Measurements from ENCODE around the gene DLL4. TPM values are rescaled to one million over a fixed set of nuclear protein-coding genes. Genes with fewer than 3 reads are reported as not detected.

Gene DLL4
- total and polyA plus RNA-seq, 10 of the 15 experiments (the other 5 are each of a cell fraction or from before 2014, with no cell fraction given) = 0.04 to 0.16 (median 0.09) TPM; not detected in 6

DNA sequence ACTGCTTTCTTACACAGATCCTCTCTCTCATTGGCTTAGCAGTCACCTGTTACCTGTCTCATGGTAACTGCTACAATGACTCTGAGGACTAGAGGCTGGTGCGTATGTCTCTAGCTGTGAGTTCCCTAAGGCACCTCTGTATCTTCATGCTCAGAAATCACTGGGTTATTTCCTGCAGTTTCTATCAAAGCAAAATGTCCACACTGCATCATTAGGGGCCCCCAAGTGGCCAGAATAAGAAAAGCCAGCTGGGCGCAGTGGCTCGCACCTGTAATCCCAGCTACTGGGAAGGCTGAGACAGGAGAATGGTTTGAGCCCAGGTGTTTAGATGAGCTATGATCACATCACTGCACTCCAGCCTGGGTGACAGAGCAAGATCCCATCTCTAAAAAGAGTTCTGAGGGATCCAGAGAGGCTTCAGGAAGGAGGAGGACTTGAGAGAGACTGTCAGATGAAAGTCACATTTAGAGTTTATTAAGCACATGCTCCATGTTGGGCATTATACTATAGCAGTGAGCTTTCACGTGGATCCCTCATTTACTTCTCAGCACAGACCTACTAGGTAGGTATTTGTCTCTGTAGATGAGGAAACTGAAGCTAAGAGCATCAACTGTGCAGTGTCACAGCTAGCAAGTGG, 37.2 kb upstream of the DLL4 start:
- Histone ChIP-seq H3K79me2 (ENCODE audit: control insufficient read depth, insufficient read depth, low read length) (peaks cover 20% of the 10 kb centered on the region), H3K9ac (ENCODE audit: control insufficient read depth, insufficient read depth, low read length) (no peak overlapping the region), H3K36me3 (ENCODE audit: control insufficient read depth in 2 of 2, insufficient read depth in 2 of 2, low read length in 1 of 2) (no peaks in the 10 kb centered on the region; a peak in 1 of 4 replicates), H3K4me1 (ENCODE audit: control insufficient read depth, insufficient read depth, low read length) (peaks cover 21% of the 10 kb centered on the region), H3K4me2 (ENCODE audit: control insufficient read depth, insufficient read depth) (no peak overlapping the region), H3K27me3 (replicated peaks in 1 of 2; ENCODE audit: control insufficient read depth in 2 of 2, insufficient read depth in 2 of 2, low read length in 1 of 2) (no peaks in the 10 kb centered on the region), H2AFZ (ENCODE audit: control insufficient read depth, low read depth, low read length) (peak overlapping the region; percentile 15), H3K4me3 (no peak overlapping the region), H3K9me3 (replicated peaks; ENCODE audit: control insufficient read depth, insufficient read depth, low read length) (no peaks in the 10 kb centered on the region), H4K20me1 (ENCODE audit: control insufficient read depth, insufficient read depth) (no peaks in the 10 kb centered on the region), H3K27ac (ENCODE audit: control insufficient read depth, insufficient read depth) (no peak overlapping the region)
- ChIA-PET POLR2A (interaction anchor here (0.6 to 5.7 kb wide), 6 partner anchors 11 to 295 kb away, joined by 3 to 220 read pairs (median 8); partner anchors contain the start of gene RHOV), CTCF (interaction anchor here (0.6 to 4.8 kb wide), 32 partner anchors 11 to 469 kb away, joined by 3 to 37 read pairs (median 4); partner anchors contain the start of genes DNAJC17, PPP1R14D, RAD51 and SPINT1), RAD21 (ENCODE audit: unreplicated experiment) (interaction anchor here (0.5 to 14.9 kb wide), 27 partner anchors 8 to 437 kb away, joined by 3 to 551 read pairs (median 5); partner anchors contain the start of genes CCDC32, DNAJC17, RAD51 and RHOV), SMC1A (ENCODE audit: uncharacterized antibody, unreplicated experiment) (interaction anchor here (0.7 to 13.4 kb wide), 22 partner anchors 8 to 372 kb away, joined by 3 to 454 read pairs (median 4); partner anchors contain the start of genes GCHFR, RHOV and SPINT1)
- DNase-seq (ENCODE audit: low read depth, low spot score) (no peak), FAIRE-seq (no peak), ATAC-seq (peak; percentile 58)
- no TSS peak for BruUV-seq (replicated peaks)
- in situ Hi-C loops (cut with MboI) = loop anchor here (5.0 kb wide), 1 partner anchor 35 kb away; no protein-coding TSS in a partner anchor
- 11% methylated on average over 4 of the region's 4 CpGs for WGBS (ENCODE audit: insufficient coverage, insufficient replicate concordance, low lambda C conversion rate, missing lambda C conversion rate)
- intact Hi-C loops (cut with micrococcal nuclease; ENCODE audit: unreplicated experiment) = loop anchor here (5.0 kb wide), 2 partner anchors 140 to 195 kb away; partner anchors contain the start of gene RAD51
- 0 out of 2 replicates have a peak, but pooled peaks have one; percentile 8 for TF ChIP-seq MTA2 (IDR thresholded peaks at IDR 0.05; ENCODE audit: low read depth)
- no peak for TF ChIP-seq HDGF (IDR thresholded peaks at IDR 0.05)
- peak; percentile 83 for TF ChIP-seq SMC3 (IDR thresholded peaks at IDR 0.05; ENCODE audit: borderline replicate concordance, low read length)
- TF ChIP-seq, protein P1, sequence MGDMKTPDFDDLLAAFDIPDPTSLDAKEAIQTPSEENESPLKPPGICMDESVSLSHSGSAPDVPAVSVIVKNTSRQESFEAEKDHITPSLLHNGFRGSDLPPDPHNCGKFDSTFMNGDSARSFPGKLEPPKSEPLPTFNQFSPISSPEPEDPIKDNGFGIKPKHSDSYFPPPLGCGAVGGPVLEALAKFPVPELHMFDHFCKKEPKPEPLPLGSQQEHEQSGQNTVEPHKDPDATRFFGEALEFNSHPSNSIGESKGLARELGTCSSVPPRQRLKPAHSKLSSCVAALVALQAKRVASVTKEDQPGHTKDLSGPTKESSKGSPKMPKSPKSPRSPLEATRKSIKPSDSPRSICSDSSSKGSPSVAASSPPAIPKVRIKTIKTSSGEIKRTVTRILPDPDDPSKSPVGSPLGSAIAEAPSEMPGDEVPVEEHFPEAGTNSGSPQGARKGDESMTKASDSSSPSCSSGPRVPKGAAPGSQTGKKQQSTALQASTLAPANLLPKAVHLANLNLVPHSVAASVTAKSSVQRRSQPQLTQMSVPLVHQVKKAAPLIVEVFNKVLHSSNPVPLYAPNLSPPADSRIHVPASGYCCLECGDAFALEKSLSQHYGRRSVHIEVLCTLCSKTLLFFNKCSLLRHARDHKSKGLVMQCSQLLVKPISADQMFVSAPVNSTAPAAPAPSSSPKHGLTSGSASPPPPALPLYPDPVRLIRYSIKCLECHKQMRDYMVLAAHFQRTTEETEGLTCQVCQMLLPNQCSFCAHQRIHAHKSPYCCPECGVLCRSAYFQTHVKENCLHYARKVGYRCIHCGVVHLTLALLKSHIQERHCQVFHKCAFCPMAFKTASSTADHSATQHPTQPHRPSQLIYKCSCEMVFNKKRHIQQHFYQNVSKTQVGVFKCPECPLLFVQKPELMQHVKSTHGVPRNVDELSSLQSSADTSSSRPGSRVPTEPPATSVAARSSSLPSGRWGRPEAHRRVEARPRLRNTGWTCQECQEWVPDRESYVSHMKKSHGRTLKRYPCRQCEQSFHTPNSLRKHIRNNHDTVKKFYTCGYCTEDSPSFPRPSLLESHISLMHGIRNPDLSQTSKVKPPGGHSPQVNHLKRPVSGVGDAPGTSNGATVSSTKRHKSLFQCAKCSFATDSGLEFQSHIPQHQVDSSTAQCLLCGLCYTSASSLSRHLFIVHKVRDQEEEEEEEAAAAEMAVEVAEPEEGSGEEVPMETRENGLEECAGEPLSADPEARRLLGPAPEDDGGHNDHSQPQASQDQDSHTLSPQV (IDR thresholded peaks at IDR 0.05) = peak; percentile 69; the same call in 1 of the 2 replicates
- TF ChIP-seq RUNX3 (IDR thresholded peaks at IDR 0.05; ENCODE audit: low read length) = no peak
- peak; percentile 57; the same call in 1 of the 2 replicates for TF ChIP-seq RB1 (IDR thresholded peaks at IDR 0.05; ENCODE audit: borderline replicate concordance)
- TF ChIP-seq ZNF24 (IDR thresholded peaks at IDR 0.05) = peak; percentile 85
- TF ChIP-seq, protein P2, sequence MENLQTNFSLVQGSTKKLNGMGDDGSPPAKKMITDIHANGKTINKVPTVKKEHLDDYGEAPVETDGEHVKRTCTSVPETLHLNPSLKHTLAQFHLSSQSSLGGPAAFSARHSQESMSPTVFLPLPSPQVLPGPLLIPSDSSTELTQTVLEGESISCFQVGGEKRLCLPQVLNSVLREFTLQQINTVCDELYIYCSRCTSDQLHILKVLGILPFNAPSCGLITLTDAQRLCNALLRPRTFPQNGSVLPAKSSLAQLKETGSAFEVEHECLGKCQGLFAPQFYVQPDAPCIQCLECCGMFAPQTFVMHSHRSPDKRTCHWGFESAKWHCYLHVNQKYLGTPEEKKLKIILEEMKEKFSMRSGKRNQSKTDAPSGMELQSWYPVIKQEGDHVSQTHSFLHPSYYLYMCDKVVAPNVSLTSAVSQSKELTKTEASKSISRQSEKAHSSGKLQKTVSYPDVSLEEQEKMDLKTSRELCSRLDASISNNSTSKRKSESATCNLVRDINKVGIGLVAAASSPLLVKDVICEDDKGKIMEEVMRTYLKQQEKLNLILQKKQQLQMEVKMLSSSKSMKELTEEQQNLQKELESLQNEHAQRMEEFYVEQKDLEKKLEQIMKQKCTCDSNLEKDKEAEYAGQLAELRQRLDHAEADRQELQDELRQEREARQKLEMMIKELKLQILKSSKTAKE (IDR thresholded peaks at IDR 0.05; ENCODE audit: low read depth, poor library complexity, severe bottlenecking) = peak; percentile 29
- TF ChIP-seq, protein P3, sequence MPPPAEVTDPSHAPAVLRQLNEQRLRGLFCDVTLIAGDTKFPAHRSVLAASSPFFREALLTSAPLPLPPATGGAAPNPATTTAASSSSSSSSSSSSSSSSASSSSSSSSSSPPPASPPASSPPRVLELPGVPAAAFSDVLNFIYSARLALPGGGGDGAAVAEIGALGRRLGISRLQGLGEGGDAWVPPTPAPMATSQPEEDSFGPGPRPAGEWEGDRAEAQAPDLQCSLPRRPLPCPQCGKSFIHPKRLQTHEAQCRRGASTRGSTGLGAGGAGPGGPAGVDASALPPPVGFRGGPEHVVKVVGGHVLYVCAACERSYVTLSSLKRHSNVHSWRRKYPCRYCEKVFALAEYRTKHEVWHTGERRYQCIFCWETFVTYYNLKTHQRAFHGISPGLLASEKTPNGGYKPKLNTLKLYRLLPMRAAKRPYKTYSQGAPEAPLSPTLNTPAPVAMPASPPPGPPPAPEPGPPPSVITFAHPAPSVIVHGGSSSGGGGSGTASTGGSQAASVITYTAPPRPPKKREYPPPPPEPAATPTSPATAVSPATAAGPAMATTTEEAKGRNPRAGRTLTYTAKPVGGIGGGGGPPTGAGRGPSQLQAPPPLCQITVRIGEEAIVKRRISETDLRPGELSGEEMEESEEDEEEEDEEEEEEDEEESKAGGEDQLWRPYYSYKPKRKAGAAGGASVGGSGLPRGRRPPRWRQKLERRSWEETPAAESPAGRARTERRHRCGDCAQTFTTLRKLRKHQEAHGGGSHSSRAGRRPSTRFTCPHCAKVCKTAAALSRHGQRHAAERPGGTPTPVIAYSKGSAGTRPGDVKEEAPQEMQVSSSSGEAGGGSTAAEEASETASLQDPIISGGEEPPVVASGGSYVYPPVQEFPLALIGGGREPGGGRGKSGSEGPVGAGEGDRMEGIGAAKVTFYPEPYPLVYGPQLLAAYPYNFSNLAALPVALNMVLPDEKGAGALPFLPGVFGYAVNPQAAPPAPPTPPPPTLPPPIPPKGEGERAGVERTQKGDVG (CRISPR knock-in tag; IDR thresholded peaks at IDR 0.05) = no peak
- peak; percentile 72; the same call in 1 of the 2 replicates for TF ChIP-seq SMARCA5 (IDR thresholded peaks at IDR 0.05)
- TF ChIP-seq, protein P4, sequence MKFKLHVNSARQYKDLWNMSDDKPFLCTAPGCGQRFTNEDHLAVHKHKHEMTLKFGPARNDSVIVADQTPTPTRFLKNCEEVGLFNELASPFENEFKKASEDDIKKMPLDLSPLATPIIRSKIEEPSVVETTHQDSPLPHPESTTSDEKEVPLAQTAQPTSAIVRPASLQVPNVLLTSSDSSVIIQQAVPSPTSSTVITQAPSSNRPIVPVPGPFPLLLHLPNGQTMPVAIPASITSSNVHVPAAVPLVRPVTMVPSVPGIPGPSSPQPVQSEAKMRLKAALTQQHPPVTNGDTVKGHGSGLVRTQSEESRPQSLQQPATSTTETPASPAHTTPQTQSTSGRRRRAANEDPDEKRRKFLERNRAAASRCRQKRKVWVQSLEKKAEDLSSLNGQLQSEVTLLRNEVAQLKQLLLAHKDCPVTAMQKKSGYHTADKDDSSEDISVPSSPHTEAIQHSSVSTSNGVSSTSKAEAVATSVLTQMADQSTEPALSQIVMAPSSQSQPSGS (IDR thresholded peaks at IDR 0.05; ENCODE audit: low read length) = no peak

All from GM12878 (cell line).